AG08395 (cell line): ENCODE data around the gene LSP1.
A peak's percentile ranks its signal among the peaks of the same experiment; 100 is the strongest.
"Not testable (repeated sequence)": the region's sequence is repeated elsewhere in the genome, so short reads cannot be mapped to it uniquely, and the experiment has no call there.

Source experiments
- DNase-seq: peaks from one replicate; pipeline ENCODE4 v3.0.0; 2012; ENCODE audit warnings: mixed read lengths, low spot score

Gene LSP1

GRCh38 chr11:1852877-1853276 is at the start of gene LSP1:
TSS of gene LSP1 (plus strand) at chr11:1853084. CDS start at chr11:1853145, 61 bp downstream.
- DNase-seq: no peak

DNA sequence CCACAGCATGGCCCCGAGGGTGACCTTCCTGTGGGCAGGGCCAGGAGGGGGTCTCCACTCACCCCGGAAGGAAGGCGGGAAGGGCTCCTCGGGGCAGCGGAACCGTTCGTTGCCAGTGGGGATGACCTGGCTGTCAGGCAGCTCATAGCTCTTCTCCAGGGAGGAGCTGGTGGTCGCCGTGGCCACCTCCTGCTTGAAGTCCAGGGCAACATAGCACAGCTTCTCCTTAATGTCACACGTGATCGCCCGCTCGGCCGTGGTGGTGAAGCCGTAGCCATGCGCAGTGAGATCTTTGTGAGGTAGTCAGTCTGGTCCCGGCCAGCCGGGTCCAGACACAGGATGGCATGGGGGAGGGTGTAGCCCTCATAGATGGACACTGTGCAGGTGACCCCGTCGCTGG is 49.6 kb upstream of the LSP1 start:
- no peak for DNase-seq

DNA sequence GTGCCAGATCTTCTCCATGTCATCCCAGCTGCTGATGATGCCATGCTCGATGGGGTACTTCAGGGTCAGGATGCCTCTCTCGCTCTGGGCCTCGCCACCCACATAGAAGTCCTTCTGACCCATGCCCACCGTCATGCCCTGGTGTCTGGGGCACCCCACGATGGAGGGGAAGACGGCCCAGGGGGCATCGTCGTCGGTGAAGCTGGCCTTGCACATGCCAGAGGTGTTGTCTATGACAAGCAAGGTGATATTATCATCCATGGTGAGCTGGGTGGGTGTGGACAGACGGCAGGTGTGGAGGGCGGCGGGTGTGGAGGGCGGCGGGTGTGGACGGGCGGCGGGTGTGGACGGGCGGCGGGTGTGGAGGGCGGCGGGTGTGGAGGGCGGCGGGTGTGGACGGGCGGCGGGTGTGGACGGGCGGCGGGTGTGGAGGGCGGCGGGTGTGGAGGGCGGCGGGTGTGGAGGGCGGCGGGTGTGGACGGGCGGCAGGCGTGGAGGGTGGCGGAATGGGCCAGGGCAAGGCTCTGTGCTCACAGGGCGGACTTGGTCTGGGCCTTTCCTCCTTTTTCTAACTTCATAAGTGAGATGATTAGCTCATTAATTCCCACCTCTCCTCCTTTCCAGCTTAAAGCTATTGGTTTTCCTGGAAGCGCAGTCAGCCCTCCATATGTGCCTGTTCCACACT is 48.9 kb upstream of the LSP1 start:
- not testable (repeated sequence) for DNase-seq

GRCh38 chr11:1805525-1805924 is 47.4 kb upstream of the LSP1 start:
- no peak for DNase-seq

DNA sequence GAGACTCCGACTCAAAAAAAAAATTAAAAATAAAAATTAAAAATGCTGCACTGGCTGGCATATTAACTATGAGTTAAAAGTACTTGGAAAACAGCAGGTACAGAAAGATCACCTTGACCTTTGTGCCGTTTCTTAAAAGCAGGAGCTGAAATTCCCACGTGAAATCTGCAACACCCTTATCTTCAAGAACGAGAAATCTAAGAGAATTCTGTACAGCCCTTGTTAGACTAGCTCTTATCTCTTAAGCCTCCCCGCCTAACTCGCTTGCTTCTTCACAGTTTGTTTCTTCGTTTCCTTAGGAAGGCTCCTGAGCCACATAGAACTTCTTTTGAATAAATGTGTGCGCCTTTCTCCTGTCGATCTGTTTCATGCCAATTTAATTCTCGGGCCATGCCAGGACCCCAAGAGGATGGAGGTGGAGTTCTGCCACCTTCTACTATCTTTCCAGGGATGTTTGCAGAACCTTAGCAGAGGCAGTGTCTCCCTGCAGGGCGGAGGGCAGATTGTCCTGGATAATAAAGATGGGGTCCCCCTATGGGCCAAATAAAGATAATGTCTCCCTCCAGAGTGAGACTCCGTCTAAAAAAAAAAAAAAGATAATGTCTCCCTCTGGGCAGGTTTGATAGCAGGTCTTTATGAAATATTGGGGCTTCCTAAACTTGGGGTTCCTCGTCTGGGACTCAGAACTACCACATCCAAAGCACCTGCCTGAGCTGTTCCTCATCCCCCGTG is 45.5 kb upstream of the LSP1 start:
- no peak for DNase-seq

GRCh38 chr11:1810761-1811160 is 42.1 kb upstream of the LSP1 start:
- no peak for DNase-seq

DNA sequence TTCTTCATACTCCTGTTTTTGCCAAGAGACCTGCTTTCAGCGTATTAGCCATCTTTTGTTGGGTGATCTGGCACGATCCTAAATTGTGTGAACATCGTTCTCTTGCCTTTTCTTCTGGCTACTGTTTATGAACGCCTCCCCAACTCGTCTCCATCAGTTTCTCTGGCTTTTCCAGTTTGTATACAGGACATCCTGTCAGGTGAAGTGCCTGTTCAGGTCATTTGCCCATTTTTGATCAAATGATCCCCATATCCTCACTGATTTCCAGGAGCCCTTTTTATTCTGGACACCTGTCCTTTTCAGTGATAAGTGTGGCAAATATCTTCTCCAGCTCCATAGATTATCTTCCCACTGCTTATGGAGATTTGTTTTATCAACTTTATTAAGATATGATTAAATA is 40.6 kb upstream of the LSP1 start:
- no peak for DNase-seq

GRCh38 chr11:1812801-1813200 is 40.1 kb upstream of the LSP1 start:
- no peak for DNase-seq

DNA sequence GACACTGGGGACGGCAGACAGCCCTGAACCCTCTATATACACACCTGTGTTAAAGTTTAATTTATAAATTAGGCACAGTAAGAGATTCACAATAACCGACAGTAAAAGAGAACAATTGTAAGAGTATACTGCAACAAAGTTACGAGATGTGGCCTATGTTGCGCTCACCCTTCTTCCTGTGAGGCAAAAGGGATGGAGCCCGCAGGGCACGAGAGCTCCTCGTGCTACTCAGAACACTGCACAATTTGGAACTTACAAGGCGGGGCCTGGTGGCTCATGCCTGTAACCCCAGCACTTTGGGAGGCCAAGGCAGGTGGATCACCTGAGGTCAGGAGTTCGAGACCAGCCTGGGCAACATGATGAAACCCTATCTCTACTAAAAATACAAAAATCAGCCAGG is 39.5 kb upstream of the LSP1 start:
- not testable (repeated sequence) for DNase-seq

DNA sequence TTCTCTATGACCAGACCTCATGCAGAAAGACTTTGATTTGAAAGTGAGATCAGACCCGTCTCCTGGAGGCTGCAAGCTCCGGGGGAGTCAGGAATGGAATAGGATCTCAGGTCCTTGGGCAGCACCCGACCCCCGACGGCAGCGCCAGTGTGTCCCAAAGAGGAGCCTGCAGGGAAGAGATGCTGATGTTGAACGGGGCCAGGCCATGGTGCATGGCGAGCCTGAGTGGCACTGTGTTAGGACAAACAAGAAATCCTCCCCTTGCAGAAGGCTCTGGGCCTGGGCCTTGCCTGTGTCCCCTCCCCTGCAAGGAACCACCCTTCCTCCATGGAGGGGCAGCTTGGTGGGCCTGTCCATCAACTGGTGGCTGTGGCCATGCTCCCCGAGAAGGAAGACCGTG is 38.2 kb upstream of the LSP1 start:
- no peak for DNase-seq

DNA sequence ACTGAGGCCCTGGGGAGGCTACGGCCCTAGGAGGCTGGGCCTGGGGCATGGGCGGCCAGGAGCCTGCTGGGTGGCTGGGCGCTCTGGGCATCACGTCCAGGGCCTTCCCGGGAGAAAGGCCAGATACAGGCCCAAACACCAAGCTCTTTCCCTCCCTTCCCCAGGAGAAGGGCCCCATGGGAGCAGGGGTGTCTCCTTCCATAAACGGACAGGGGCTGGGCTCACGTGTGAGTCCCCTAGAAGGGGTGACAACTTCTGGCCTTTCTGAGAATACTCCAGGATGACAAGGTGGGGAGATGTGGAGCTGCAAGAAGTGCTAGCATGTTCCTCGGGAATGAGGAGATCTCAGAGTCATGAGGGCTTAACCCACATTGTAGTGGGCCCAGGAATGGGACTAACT is 37.6 kb upstream of the LSP1 start:
- no peak for DNase-seq

DNA sequence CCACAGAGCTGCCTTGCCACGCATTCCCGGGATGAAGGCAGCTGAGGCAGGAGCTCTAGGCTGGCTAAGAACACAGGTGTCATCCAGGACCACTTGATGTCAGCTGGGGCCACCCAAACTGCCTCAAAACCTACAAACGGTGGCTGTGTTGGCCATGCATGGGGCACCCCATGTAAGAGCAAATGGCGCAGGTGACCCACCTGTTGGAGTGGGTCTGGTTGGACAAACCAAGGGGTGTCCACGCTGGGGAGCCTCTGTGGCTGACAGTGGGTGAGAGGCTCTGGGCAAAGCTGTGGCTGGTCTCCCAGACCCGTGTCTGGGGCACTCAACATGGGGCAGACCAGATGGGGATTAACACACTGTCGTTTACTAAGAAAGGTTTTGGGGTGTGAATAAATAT is 37.1 kb upstream of the LSP1 start:
- DNase-seq: no peak

GRCh38 chr11:1817000-1817399 is 35.9 kb upstream of the LSP1 start:
- DNase-seq: no peak

DNA sequence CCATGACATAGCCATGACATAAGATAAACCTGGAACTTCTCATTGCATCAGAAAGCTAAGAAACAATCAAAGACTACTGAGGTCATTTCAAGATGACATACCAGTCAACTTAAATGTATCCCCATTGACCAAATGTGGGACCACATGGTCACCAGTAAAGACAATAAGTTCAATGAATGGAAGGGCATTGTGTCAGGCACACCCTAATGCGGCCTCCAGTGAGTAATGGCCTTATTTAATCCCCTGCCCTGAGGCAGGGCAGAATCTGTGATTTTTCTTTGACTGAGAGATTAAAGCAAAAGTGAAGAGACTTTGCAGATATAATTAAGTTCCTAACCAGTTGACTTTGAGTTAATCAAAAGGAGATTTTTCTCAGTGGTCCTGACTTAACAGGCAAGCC is 35.4 kb upstream of the LSP1 start:
- no peak for DNase-seq

DNA sequence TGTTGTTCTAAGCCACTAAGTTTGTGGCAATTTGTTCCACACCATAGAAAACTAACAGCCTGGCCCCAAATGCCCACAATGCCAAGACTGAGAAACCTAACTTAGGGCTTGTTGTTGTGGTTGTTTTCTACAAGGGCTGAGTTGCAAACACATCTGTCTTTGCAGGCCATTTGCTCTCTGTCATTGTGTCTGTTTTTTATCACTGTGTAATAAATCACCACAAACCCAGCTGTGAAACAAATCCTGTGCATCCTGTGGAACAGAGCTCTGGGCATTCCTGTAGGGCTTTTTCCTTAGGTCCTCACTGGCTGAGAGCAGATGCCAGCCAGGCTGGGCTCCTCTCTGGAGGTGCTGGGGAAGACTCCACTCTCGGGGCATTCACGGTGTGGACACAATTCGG is 33.8 kb upstream of the LSP1 start:
- DNase-seq: no peak

DNA sequence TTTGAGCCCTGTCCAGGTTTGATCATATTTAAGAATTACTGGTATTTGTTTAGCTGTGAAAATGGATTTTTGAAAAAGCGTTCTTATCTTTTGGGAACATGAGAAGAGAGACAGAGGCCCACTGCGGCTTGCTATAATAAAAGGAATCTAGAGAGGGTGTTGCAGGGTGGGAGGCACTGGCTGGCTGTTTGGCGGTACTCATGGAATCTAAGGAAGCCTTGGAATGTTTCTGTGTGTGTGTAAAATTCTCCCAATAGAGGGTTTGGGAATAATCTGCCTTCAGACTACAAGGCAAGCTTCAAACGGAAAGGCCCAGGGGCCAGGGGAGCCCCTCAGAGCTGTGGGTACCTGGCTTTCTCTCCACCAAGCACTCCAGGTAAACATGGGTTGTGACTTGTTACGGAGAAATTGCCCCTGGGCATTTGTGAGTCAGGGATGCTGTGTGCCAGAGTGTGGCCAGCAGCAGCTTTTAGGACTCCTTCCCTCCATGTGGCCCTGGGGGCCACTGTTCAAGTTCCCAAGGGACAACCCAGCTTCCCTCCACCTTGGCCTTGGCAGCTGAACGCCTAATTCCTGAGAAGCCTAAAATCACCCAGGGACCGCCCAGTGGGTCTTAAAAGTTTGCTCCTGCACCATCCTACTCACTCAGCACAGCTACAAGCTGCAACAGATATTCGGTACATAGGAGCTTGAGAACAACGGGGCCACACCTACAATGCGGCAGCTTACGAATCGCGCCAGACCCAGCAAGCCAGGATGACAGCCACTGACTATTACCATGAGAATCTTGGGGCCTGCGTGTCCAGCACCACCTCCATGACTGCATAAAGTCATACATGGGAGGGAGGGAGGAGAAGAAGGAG is 32.2 kb upstream of the LSP1 start:
- peak; percentile 33 for DNase-seq

GRCh38 chr11:1821562-1821961 is 31.3 kb upstream of the LSP1 start:
- DNase-seq: no peak

DNA sequence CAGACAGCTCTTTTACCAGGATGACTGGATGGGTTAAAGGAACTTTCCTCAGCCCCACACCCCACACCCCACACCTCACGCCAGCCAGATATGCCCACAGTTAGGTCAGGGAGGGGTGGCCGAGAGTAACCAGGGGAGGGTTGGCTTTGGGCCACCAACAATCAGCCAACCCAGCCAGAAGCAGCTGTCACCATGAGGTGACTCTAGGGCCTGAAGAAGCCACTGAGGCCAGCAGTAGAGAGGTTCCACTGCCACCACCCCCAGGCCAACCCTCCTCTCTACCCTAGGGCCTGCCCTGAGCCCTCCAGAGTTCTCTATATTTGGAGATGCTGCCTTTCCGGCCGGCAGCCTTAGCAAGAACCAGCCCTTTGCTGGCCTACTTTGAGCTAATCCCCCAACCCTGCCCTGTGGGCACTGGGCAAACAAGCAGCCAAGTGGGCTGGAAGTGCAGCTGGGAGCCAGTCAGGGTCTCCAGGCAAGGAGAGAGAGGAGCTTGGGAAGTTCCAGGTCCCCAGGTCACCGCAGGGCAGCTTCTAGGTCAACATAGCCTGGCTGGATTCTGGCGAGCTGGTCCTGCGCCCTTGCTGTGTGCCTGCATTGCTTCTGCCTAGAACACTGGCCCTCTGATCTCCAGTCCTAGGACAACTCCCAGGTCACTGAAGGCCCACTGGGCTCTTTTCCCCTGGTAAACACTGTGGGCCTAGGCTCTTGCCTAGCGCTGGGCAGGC is 30.1 kb upstream of the LSP1 start:
- no peak for DNase-seq

DNA sequence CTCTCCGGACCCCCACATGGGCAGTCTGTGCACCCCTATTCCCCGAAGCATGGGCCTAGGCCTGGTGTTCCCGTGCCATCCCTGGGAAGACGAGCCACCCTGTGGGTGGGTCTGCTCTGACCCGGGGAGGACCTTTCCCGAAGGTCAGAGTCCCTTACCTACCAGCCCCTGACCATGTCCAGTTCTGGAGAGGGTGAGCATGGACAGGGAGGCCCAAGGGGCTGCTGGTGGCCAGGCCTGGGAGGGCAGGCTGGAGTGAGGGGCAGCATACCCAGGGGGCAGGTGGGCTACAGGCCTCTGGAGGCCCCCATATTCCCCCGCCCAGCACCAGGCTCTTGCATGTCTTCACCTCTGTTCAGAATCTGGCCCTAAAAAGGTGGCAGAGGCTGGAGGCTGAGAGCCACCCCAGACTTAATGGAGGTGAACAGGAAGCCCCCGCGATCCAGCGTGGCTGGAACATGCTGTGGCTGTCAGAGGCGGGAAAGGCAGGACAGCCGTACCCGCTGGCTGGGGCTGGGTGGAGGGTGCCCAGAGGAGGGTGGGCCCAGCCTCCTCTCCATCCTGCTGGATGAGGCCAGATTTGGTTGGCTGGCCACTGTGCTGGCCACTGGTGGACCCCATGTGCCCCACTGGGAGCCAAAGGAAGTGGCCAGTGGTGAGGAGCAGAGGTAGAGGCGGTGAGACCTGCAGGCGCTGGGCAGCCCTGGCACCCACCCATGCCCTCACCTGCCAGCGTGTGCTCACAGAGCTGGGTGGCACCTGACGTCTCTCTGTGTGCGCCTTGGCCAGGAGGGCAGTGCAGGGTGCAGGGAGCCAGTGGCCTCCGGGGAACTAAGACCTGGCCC is 29.3 kb upstream of the LSP1 start:
- no peak for DNase-seq

- DNase-seq: no peak
Observed at GRCh38 chr11:1824221-1825038, 28.5 kb upstream of the LSP1 start.
